GM19099 (cell line): ENCODE measurements around the gene ANKMY2.

ENCODE experiments used
- POLR2A ChIP-seq: IDR thresholded peaks from 3 replicates; pipeline ENCODE4 v1.6.1; 2011; ENCODE audit warnings: low read depth; ENCODE audit not compliant: insufficient read length; ENCODE audit errors: extremely low read depth

The ANKMY2 gene

DNA sequence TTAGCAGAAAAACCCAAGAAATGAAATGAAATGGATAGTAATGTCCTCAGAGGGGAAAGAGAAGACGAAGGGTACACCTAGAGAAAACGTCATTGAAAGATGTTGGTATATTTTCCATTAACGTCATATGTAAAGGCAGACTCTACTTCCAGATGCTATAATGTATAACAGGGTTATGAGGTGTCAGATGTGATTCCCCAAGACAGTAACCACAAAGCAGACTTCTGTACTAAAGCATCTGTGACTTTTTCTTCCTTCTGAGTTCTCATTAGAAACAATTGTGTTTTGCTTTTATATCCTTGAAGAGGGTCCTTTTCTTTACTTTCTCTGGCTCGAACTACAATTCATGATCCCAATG, 81.6 kb downstream of the ANKMY2 start:
- no peak for TF ChIP-seq POLR2A

DNA sequence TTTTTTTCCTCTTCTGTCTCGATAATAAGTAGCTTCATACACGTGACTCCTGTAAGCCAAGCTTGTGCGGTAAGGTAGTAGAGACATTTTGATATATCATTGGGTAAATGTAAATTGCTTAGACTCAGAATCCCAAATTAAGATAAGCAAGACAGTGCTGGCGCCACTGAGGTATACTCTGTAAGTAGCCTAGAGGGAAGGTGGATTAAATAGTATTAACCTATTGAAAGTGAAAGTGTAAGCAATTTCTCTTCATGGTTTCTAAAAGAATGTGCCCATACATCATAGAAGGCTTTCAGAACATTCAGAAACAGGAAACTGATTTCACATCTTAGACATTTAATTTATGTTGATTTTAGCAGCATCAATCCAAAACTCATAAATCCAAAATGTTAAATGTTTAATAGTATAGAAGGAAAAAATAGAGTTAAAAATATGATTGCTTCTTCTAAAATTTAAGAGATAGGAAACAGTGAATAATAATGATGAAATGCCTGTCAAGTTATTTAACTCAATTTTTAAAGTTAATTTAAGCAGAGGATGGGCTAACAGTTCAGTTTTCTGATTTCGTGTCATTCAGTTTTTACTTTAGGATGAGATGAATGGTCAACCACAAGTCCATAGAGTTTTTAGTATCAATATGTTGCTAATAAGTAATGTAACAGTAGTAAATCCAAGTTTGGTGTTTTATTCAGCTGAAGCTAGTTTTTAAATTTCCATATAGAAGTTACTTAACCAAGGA, 82.1 kb downstream of the ANKMY2 start:
- TF ChIP-seq POLR2A = no peak

DNA sequence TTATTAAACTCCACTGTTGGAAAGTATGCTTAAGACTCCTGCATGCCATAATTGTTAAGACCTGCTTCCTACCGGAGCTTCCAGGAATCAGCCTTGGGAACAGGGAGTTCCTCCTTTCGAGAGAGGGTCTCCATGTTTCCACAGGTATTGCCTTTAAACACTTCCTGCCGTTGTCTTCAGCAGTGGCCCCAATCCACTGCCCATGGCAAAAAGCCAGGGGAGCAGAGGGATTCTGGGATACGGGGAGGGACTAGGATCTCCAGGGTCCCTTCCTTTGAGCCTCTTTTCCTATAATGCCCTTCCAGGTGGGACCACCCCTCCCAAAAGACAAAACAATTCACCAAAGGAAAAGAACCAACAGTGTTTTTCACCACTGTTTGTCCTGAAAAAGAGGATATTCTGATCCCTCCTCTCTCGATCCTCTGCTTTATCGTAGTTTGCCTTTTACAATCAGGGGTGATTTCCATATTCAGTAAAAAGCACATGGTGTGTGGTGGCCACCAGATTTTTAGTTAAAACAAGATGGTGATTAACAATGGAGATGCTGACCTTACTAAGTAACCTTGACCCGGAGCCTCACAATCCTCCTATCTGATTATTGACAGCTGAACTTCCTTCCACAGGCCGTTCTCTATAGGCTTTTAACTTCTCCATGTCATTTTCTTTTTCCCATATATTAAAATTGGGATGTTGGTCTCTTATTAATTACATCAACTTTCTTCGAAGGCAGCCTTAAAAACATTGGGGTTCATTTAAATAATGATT, 82.9 kb downstream of the ANKMY2 start:
- no peak for TF ChIP-seq POLR2A

DNA sequence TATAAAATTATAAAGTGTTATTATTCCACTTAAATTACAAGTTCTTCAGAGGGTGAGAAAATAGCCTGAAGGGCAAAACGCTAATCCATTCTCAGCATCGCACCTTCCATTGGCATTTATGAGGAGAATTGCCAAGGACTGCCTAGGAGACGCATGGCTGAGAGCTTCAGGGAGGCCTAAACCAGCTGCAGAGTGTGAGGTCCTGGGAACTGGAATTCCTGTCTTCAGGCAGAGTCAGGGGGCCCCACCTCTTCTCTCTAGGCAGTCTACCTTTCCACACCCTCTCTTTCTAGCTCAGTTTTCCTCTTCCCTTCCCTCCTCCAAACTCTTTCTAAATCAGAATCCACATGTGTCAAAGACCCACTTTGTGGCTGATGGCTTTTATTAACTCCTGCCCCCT, 83.6 kb downstream of the ANKMY2 start:
- no peak for TF ChIP-seq POLR2A

DNA sequence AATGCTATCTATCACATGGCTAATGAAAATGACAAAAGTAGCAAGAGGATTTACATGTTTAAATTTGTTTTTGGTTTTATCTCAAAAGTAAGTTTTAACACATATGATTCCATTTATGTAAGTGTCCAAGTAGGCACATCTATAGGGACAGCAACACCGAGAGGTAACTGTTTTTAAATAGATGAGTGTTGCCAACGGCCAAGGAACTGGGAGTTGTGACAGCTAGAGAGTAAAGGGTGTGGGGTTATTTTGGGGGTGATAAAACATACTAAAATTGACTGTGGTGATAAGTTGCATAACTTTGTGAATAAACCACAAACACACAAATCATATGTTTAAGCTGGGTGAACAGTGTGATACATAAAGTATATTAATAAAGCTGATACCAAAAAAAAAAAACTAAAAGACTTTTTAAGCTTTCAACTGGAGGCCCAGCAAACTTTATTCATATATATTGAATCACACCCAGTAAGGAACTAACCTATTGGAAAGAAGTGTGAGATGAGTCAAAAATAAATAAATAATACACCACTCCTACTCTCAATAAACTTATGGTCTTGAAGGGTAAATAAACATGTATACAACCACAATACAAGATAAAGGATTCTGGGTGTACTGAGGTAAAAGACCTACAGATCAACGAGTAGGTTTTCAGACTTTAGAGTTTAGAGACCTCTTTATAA, 85.9 kb downstream of the ANKMY2 start:
- TF ChIP-seq POLR2A = no peak

DNA sequence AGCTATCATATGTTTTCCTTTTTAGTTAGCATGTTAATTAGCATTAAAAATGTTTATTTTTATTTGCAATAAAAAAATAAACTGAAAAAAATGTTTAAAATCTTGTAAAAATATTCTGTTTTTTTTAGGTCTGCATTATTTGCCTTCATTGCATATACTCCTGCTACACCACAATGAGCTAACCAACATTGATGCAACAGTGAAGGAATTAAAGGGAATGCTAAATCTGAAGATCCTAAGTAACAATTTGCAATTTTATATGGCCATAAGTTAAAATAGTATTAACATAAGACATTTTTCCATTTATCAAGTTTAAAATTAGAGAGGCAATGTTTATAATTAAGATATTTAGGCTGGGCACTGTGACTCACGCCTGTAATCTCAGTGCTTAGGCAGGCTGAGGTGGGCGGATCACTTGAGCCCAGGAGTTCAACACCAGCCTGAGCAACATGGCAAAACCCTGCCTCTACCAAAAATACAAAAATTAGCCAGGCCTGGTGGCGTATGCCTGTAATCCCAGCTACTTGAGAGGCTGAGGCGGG, 86.7 kb downstream of the ANKMY2 start:
- TF ChIP-seq POLR2A = no peak

DNA sequence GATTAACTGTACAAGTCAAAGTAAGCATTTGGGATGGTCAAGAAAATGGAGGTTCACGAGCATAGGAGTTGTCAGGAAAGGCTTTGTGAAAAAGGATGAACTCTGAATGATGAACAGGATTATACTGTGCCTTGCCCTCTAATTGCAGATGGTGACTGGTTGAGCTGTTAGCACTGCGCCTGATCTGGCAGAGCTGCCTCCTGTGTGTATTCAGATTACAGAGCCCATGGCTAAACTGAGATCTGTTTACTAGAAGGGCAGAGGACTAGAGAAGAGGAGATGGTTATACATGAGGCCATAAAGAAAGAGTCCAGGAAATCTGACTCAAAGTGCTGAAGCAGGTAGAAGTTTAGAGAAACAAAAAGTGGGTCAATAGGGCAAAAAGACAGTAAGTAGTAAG, 89.2 kb downstream of the ANKMY2 start:
- no peak for TF ChIP-seq POLR2A

DNA sequence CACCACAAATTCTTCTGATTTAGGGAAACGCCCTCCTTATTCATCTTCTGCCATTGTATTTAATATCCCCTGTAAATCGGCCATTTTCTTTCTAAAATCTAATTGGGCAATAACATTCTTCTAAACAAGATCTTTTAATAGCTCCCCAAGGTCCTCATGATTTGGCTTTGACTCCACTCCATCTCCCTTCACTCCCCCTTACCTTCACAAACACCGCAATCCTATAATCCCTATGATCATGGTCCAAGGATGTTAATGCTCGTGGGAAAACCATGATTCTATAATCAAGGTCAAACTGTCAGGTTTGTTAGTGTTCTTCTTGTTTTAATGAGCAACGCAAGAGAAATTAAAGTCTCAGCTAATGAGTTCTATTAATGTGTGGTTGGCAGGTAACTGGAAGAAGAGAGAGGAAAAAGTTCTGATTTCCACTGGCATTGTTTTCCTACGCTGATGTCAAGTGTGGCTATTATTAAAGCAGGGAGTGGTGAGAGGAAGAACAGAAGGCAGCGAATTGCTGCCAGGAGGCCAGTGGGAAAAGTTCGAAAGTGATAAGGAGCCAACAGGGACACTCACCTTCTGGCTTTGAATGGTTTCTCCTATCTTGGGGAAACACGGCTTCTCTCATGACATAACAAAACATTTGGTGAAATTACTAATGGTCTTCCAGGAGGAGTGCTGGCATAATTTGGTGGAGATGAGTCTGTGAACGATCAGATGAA, 90.9 kb downstream of the ANKMY2 start:
- no peak for TF ChIP-seq POLR2A

DNA sequence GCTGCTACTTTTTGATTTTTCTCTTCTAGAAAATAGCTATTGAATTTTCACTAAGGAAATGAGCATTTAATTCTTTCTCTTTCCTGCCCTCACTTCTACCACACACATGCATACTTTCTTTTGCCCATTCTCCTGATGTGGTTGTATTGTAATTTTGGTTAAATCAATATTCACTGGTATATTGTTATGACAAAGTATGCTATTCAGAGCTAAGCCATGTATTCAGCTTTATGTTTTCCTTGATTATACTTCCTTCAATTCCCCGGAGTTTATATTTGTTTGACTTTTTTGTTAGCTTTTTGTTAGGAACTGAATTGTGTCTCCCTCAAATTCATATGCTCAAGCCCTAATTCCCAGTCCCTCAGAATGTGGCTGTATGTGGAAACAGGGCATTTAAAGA, 94.9 kb downstream of the ANKMY2 start:
- no peak for TF ChIP-seq POLR2A
